Astrocyte (in vitro differentiated cells and primary cell): Measurements from ENCODE around the gene SBF2.

Experiments used
- EZH2 ChIP-seq: IDR thresholded peaks from 2 replicates; pipeline ENCODE4 v1.6.1; 2012; ENCODE audit warnings: mild to moderate bottlenecking, low read length, inconsistent platforms; ENCODE audit not compliant: insufficient read depth
- TF ChIP-seq, protein P1 (sequence below): IDR thresholded peaks from 2 replicates; pipeline ENCODE4 v1.5.1; 2011; ENCODE audit warnings: low read depth, mild to moderate bottlenecking, inconsistent platforms, low read length, moderate library complexity; ENCODE audit not compliant: insufficient read depth

DNA sequence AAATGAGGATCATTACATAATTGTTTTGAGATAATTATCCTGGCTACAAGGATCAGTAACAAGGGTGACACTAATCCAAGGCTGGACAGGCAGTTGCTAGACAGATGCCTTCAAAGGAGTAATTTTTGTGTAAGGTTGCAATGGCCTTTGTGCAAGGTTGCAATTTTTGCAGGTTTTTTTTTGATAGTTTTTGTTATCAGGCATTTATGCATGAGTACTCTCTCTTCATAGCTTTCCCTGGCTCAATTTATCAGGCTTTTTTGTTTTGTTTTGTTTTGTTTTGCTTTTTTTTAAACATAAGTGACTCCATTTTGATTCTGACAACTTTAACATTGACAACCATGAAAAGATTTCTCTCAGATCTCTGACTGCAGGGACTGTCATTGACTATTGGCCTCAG lies 519.9 kb downstream of the SBF2 start:
- TF ChIP-seq, protein P1, sequence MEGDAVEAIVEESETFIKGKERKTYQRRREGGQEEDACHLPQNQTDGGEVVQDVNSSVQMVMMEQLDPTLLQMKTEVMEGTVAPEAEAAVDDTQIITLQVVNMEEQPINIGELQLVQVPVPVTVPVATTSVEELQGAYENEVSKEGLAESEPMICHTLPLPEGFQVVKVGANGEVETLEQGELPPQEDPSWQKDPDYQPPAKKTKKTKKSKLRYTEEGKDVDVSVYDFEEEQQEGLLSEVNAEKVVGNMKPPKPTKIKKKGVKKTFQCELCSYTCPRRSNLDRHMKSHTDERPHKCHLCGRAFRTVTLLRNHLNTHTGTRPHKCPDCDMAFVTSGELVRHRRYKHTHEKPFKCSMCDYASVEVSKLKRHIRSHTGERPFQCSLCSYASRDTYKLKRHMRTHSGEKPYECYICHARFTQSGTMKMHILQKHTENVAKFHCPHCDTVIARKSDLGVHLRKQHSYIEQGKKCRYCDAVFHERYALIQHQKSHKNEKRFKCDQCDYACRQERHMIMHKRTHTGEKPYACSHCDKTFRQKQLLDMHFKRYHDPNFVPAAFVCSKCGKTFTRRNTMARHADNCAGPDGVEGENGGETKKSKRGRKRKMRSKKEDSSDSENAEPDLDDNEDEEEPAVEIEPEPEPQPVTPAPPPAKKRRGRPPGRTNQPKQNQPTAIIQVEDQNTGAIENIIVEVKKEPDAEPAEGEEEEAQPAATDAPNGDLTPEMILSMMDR = no peak
- no peak for TF ChIP-seq EZH2
